Naive thymus-derived CD4-positive, alpha-beta T cell (primary cell): ENCODE data around the gene FNDC3A. TPM values are rescaled to one million over a fixed set of nuclear protein-coding genes. Genes with fewer than 3 reads are reported as not detected.

Experiments
- ATAC-seq: fragments of 150-1000 bp; cut with Tn5 transposase; 2 replicates; pipeline ENCODE4 v1.10.0; 2021; ENCODE audit warnings: mild to moderate bottlenecking, moderate library complexity
- CTCF ChIA-PET: fragments of 350-600 bp; sonication (Branson Sonifier 250); formaldehyde crosslinking; loops from one replicate; lab custom pipeline; 2021; ENCODE audit warnings: antibody characterized with exemption; lab: Charles Lee
- POLR2A ChIA-PET: fragments of 350-600 bp; sonication (Branson Sonifier 250); formaldehyde crosslinking; loops from one replicate; lab custom pipeline; 2021; ENCODE audit warnings: antibody characterized with exemption, inconsistent platforms; lab: Charles Lee
- DNase-seq, 9 donors: peaks; one replicate each; pipeline versions ENCODE4 v3.0.0 to v3.0.0-alpha.2; 2020 to 2022; ENCODE audit warnings: mixed read lengths in 1 of 9
- H3K27ac ChIP-seq: one replicate; pipeline ENCODE4 v1.7.0; 2013; ENCODE audit warnings: mild to moderate bottlenecking, low read depth, low read length, moderate library complexity
- H3K27me3 ChIP-seq, 2 donors: one replicate each; pipeline ENCODE4 v1.7.0; 2013; ENCODE audit warnings: low read length in 2 of 2, mild to moderate bottlenecking in 2 of 2, moderate library complexity in 2 of 2; ENCODE audit not compliant: control insufficient read depth in 2 of 2, insufficient read depth in 2 of 2
- H3K36me3 ChIP-seq, 3 experiments: 1 replicate in 2 of 3; 2 replicates in 1 of 3; pipeline ENCODE4 v1.7.0; 2013; ENCODE audit warnings: low read length in 3 of 3, mild to moderate bottlenecking in 3 of 3, moderate library complexity in 1 of 3; ENCODE audit not compliant: insufficient read depth in 3 of 3, control insufficient read depth in 2 of 3
- H3K4me1 ChIP-seq, 2 donors: one replicate each; pipeline ENCODE4 v1.7.0; 2013; ENCODE audit warnings: low read length in 2 of 2, mild to moderate bottlenecking in 2 of 2, moderate library complexity in 1 of 2; ENCODE audit not compliant: control insufficient read depth in 2 of 2, insufficient read depth in 2 of 2
- H3K4me3 ChIP-seq: 2 replicates; pipeline ENCODE4 v1.7.0; 2013; ENCODE audit warnings: mild to moderate bottlenecking, low read length
- H3K9me3 ChIP-seq, 3 experiments: 1 replicate in 2 of 3; 2 replicates in 1 of 3; pipeline ENCODE4 v1.7.0; 2013; ENCODE audit warnings: low read length in 3 of 3; ENCODE audit not compliant: control insufficient read depth in 2 of 3
- H3K27ac Mint-ChIP-seq, 9 donors: one replicate each; pipeline ENCODE4 v1.8.0; 2020 to 2022; ENCODE audit warnings: mixed read lengths in 9 of 9, mild to moderate bottlenecking in 8 of 9, moderate library complexity in 5 of 9, inconsistent platforms in 2 of 9
- H3K27me3 Mint-ChIP-seq, 5 donors: one replicate each; pipeline ENCODE4 v1.8.0; 2021 to 2022; ENCODE audit warnings: mixed read lengths in 5 of 5, mild to moderate bottlenecking in 1 of 5
- H3K36me3 Mint-ChIP-seq, 5 donors: one replicate each; pipeline ENCODE4 v1.8.0; 2020 to 2022; ENCODE audit warnings: mixed read lengths in 5 of 5, mild to moderate bottlenecking in 3 of 5, inconsistent platforms in 1 of 5
- H3K4me1 Mint-ChIP-seq, 7 donors: one replicate each; pipeline ENCODE4 v1.8.0; 2020 to 2022; ENCODE audit warnings: mixed read lengths in 7 of 7, mild to moderate bottlenecking in 3 of 7, inconsistent platforms in 1 of 7
- H3K4me3 Mint-ChIP-seq, 10 donors: one replicate each; pipeline ENCODE4 v1.8.0; 2020 to 2022; ENCODE audit warnings: mild to moderate bottlenecking in 10 of 10, mixed read lengths in 10 of 10, moderate library complexity in 6 of 10, inconsistent platforms in 2 of 10
- H3K9me3 Mint-ChIP-seq, 11 donors: one replicate each; pipeline ENCODE4 v1.8.0; 2020 to 2022; ENCODE audit warnings: mixed read lengths in 11 of 11, mild to moderate bottlenecking in 4 of 11, inconsistent platforms in 1 of 11, moderate library complexity in 1 of 11
- intact Hi-C, 2 donors: fragments of 100-400 bp; cut with micrococcal nuclease; formaldehyde crosslinking; loops; one replicate each; pipeline ENCODE4 v1.15.1; 2023
- polyA plus RNA-seq, 2 donors: library from polyadenylated mRNA; unstranded; fragments of 300-500 nt; fragmentation: Illumina TruSeq; gene quantifications; one replicate each; pipeline ENCODE4 v1.2.3, GENCODE V29; 2021
- total RNA-seq, 6 experiments: library from RNA in 5 of 6; stranded (reverse) in 5 of 6; gene quantifications; 1 replicate in 5 of 6; 2 replicates in 1 of 6; pipeline ENCODE4 v1.2.3 and lab custom pipeline; 2021 to 2026

The FNDC3A gene
- total and polyA plus RNA-seq, 7 experiments from 2014 or later, result 12.0 to 46.4 (median 35.4) TPM

GRCh38 chr13:49098771-49099512, 123.2 kb downstream of the FNDC3A start:
- intact Hi-C loops, result loop anchor here (1.0 to 2.0 kb wide), 2 partner anchors 182 kb away; no protein-coding TSS in a partner anchor
- no peak overlapping the region for H3K4me3 ChIP-seq
- no peaks in the 10 kb centered on the region for H3K27me3 ChIP-seq
- ChIA-PET POLR2A (interaction anchor here (1.0 to 1.7 kb wide), 2 partner anchors 10 to 13 kb away, joined by 4 to 5 read pairs; no protein-coding TSS in a partner anchor), CTCF (interaction anchor here (0.6 to 1.4 kb wide), 2 partner anchors 10 to 182 kb away, joined by 3 to 9 read pairs; no protein-coding TSS in a partner anchor)
- Mint-ChIP-seq H3K27ac (peak overlapping the region in 1 of 9 donors; percentile 29), H3K36me3 (peaks cover 0 to 14% (median 3%) of the 10 kb centered on the region in 5 donors), H3K4me3 (no peak overlapping the region), H3K9me3 (peaks cover 0 to 3% (median 0%) of the 10 kb centered on the region in 11 donors), H3K27me3 (no peaks in the 10 kb centered on the region), H3K4me1 (peaks cover 4 to 34% (median 10%) of the 10 kb centered on the region in 7 donors)
- H3K36me3 ChIP-seq, result no peaks in the 10 kb centered on the region
- no peak overlapping the region for H3K27ac ChIP-seq
- H3K9me3 ChIP-seq, result no peaks in the 10 kb centered on the region
- no peak for ATAC-seq
- no peak for DNase-seq
- H3K4me1 ChIP-seq, result no peaks in the 10 kb centered on the region

GRCh38 chr13:49099513-49099877, 123.8 kb downstream of the FNDC3A start:
- CTCF ChIA-PET, result interaction anchor here (0.6 to 1.4 kb wide), 3 partner anchors 10 to 181 kb away, joined by 3 to 9 read pairs (median 3); no protein-coding TSS in a partner anchor
- ATAC-seq (no peak), DNase-seq (no peak)
- H3K36me3 ChIP-seq, result no peaks in the 10 kb centered on the region
- intact Hi-C loops, result loop anchor here (1.0 to 2.0 kb wide), 2 partner anchors 181 to 182 kb away; no protein-coding TSS in a partner anchor
- Mint-ChIP-seq H3K9me3 (peaks cover 0 to 3% (median 0%) of the 10 kb centered on the region in 11 donors), H3K27ac (peak overlapping the region in 1 of 9 donors; percentile 29), H3K27me3 (no peaks in the 10 kb centered on the region), H3K36me3 (peaks cover 0 to 11% (median 3%) of the 10 kb centered on the region in 5 donors), H3K4me3 (no peak overlapping the region), H3K4me1 (peaks cover 4 to 32% (median 9%) of the 10 kb centered on the region in 7 donors)
- H3K4me1 ChIP-seq, result no peaks in the 10 kb centered on the region
- no peak overlapping the region for H3K4me3 ChIP-seq
- POLR2A ChIA-PET, result interaction anchor here (0.6 to 1.7 kb wide), 3 partner anchors 10 to 502 kb away, joined by 3 to 5 read pairs (median 4); no protein-coding TSS in a partner anchor
- no peaks in the 10 kb centered on the region for H3K9me3 ChIP-seq
- H3K27ac ChIP-seq, result no peak overlapping the region
- H3K27me3 ChIP-seq, result no peaks in the 10 kb centered on the region

- no peak overlapping the region for H3K27ac ChIP-seq
- no peaks in the 10 kb centered on the region for H3K4me1 ChIP-seq
- ChIA-PET POLR2A (no interaction called here), CTCF (interaction anchor here (0.5 to 1.0 kb wide), 2 partner anchors 506 to 1119 kb away, joined by 3 read pairs; no protein-coding TSS in a partner anchor)
- H3K4me1 Mint-ChIP-seq, result peaks cover 4 to 32% (median 9%) of the 10 kb centered on the region in 7 donors
- DNase-seq, result no peak
- no peak overlapping the region for H3K4me3 Mint-ChIP-seq
- H3K9me3 Mint-ChIP-seq, result peaks cover 0 to 3% (median 0%) of the 10 kb centered on the region in 11 donors
- H3K27me3 ChIP-seq, result no peaks in the 10 kb centered on the region
- H3K36me3 ChIP-seq, result no peaks in the 10 kb centered on the region
- H3K27me3 Mint-ChIP-seq, result no peaks in the 10 kb centered on the region
- no peak for ATAC-seq
- no peak overlapping the region for H3K4me3 ChIP-seq
- H3K27ac Mint-ChIP-seq, result no peak overlapping the region
- peaks cover 0 to 10% (median 3%) of the 10 kb centered on the region in 5 donors for H3K36me3 Mint-ChIP-seq
- H3K9me3 ChIP-seq, result no peaks in the 10 kb centered on the region
- intact Hi-C loops, result no loop called here
These were observed 125.2 kb downstream of the FNDC3A start for GRCh38 chr13:49100637-49101570.

- Histone ChIP-seq H3K9me3 (no peaks in the 10 kb centered on the region), H3K27me3 (no peaks in the 10 kb centered on the region), H3K36me3 (peaks cover 0 to 3% (median 0%) of the 10 kb centered on the region in 3 experiments), H3K4me3 (no peak overlapping the region), H3K4me1 (peaks cover 7 to 17% of the 10 kb centered on the region in 2 donors), H3K27ac (no peak overlapping the region)
- DNase-seq (no peak), ATAC-seq (peak; percentile 43)
- Mint-ChIP-seq H3K27me3 (no peaks in the 10 kb centered on the region), H3K4me3 (no peak overlapping the region), H3K36me3 (peaks cover 0 to 7% (median 2%) of the 10 kb centered on the region in 5 donors), H3K4me1 (peaks cover 9 to 33% (median 16%) of the 10 kb centered on the region in 7 donors), H3K27ac (no peak overlapping the region), H3K9me3 (peaks cover 0 to 3% (median 0%) of the 10 kb centered on the region in 11 donors)
- intact Hi-C loops, result no loop called here
- ChIA-PET CTCF (no interaction called here), POLR2A (no interaction called here)
These were observed 132.5 kb downstream of the FNDC3A start for GRCh38 chr13:49108196-49108595.

GRCh38 chr13:49110122-49110912, 134.6 kb downstream of the FNDC3A start:
- H3K9me3 ChIP-seq, result no peaks in the 10 kb centered on the region
- intact Hi-C loops, result loop anchor here (1.0 to 10.0 kb wide), 11 partner anchors 14 to 1106 kb away; partner anchors contain the start of genes CAB39L (in 2 of the 2), KPNA3 (in 2 of the 2), PHF11 (in 2 of the 2) and SETDB2 (in 2 of the 2)
- no peaks in the 10 kb centered on the region for H3K27me3 ChIP-seq
- peak; percentile 82 for ATAC-seq
- peaks cover 16 to 48% (median 30%) of the 10 kb centered on the region in 7 donors for H3K4me1 Mint-ChIP-seq
- H3K36me3 Mint-ChIP-seq, result peaks cover 0 to 6% (median 3%) of the 10 kb centered on the region in 5 donors
- ChIA-PET CTCF (interaction anchor here (0.9 kb wide), 1 partner anchor 53 kb away, joined by 3 read pairs; no protein-coding TSS in a partner anchor), POLR2A (interaction anchor here (0.6 to 3.8 kb wide), 7 partner anchors 11 to 177 kb away, joined by 3 to 17 read pairs (median 4); partner anchors contain the start of gene FNDC3A)
- peak overlapping the region; percentile 75 for H3K4me3 ChIP-seq
- H3K27me3 Mint-ChIP-seq, result no peaks in the 10 kb centered on the region
- peak overlapping the region; percentile 79 to 91 (median 90) for H3K27ac Mint-ChIP-seq
- peak; percentile 36 to 76 (median 68) for DNase-seq
- H3K36me3 ChIP-seq, result peaks cover 0 to 3% (median under 1%) of the 10 kb centered on the region in 3 experiments
- H3K4me3 Mint-ChIP-seq, result peak overlapping the region; percentile 79 to 94 (median 90)
- H3K4me1 ChIP-seq, result peaks cover 11 to 25% of the 10 kb centered on the region in 2 donors
- peak overlapping the region; percentile 80 for H3K27ac ChIP-seq
- H3K9me3 Mint-ChIP-seq, result no peaks in the 10 kb centered on the region
